ENCODE data around the gene CACNB4.

DNA sequence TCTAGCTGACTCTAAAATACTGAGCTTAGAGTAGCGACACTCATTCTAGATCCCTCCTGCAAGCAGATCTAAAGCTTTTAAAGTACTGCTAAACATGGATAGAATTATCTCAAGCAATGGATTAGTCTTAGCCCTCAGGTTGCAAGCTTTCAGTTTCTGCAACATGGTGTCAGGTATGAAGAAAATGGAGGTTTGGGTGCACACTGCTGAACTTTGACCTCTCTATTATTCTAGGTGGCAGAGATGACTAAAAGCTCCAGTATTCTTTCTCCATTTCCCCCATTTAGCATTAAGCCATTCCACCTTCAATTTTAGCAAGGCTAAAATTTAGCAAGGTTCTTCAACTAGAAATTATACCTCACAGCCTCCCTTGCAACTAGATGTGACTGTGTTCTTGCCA, 117.0 kb downstream of the CACNB4 start:
- TF ChIP-seq, protein P1, sequence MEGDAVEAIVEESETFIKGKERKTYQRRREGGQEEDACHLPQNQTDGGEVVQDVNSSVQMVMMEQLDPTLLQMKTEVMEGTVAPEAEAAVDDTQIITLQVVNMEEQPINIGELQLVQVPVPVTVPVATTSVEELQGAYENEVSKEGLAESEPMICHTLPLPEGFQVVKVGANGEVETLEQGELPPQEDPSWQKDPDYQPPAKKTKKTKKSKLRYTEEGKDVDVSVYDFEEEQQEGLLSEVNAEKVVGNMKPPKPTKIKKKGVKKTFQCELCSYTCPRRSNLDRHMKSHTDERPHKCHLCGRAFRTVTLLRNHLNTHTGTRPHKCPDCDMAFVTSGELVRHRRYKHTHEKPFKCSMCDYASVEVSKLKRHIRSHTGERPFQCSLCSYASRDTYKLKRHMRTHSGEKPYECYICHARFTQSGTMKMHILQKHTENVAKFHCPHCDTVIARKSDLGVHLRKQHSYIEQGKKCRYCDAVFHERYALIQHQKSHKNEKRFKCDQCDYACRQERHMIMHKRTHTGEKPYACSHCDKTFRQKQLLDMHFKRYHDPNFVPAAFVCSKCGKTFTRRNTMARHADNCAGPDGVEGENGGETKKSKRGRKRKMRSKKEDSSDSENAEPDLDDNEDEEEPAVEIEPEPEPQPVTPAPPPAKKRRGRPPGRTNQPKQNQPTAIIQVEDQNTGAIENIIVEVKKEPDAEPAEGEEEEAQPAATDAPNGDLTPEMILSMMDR (IDR thresholded peaks at IDR 0.05) = no peak
- TF ChIP-seq EP300 (IDR thresholded peaks at IDR 0.05; ENCODE audit: low read depth) (no peak), POLR2A (IDR thresholded peaks at IDR 0.05) (no peak), POLR2AphosphoS5 (IDR thresholded peaks at IDR 0.05) (no peak)
